Activated T-cell treated with anti-CD3 and anti-CD28 coated beads for 24 hours (primary cell): ENCODE measurements around the gene DTX4.
A peak's percentile ranks its signal among the peaks of the same experiment; 100 is the strongest.
"Not testable (repeated sequence)": the region's sequence is repeated elsewhere in the genome, so short reads cannot be mapped to it uniquely, and the experiment has no call there.

Experiments
- DNase-seq: peaks from one replicate; pipeline ENCODE4 v3.0.0-alpha.2; 2020; ENCODE audit warnings: low read depth

DTX4 gene

DNA sequence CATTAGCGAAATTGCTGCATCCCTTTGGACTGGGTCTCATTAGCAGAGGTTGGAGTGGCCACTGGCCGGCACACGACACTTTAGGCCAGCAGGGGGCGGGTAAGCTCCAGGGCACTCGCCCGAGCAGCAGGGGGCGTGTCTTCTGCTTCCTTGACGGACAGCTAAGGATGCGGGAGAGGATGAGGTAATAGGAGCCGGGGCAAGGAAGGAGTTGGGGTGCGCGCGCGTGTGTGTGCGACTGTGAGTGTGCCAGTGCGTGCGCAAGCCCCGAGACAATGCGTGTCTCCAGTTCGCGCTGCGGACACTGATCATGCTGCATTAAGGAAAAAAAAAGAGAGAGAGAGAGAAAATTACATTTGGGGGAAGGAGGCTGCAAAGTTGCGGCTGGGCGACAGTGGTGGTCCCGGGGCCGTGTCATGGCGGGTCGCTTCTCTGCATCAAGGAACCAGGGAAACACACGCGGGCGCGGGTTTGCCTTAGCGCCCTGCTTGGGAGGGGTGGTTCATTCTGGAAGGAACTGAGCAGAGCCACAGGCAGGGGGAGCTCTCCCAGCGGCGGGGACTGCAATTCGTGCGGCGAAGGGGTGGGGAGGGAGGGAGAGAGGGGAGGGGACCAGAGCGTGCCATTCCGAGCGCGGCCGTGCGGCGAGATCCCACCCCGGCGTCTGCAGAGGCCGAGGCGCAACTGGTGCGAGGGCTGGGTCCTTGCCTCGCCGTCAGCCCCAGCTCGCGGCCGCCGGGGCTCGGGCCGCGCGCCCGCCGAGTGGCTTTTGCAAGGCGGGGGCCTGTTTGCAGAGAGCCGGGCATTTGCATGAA, at the start of gene DTX4:
Gene DTX4 (plus strand): TSS at position 625 of the 815 bp plus-strand sequence. CDS start 464 bp downstream, outside the sequence.
- DNase-seq: peak; percentile 85

DNA sequence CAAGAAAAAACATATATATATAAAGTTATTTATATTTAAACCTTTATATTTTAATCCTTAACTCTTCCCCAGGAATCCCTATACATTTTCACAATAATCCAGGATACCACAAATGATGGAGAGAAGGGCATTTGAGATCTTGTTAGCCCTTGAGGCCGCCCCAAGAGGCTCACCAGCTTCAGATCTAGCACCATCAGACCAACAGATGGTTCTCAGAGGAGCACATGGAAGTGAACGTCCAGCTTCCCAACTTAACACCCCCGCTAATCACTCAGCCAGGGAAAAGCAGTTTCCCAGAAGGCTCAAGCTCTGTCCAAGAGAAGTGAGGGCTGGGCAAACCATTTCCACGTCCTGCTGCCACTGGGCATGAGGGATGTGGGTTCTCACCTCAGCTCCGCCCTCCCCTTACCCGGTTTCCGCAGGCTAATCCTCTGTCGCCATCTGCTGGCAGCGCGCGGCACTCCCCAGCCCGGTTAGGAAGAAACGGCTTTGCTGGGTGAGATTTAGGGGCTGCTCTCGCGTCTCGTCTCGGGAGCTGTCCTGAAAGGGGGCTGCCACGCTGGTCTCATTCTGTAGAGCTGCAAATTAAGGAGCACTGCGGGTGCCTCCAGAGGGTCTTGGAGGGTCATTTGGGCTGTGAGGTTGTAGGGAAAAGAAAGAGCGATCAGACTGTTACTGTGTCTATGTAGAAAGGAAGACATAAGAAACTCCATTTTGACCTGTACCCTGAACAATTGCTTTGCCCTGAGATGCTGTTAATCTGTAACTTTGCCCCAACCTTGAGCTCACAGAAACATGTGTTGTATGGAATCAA, 36.1 kb upstream of the DTX4 start:
- peak; percentile 82 for DNase-seq

DNA sequence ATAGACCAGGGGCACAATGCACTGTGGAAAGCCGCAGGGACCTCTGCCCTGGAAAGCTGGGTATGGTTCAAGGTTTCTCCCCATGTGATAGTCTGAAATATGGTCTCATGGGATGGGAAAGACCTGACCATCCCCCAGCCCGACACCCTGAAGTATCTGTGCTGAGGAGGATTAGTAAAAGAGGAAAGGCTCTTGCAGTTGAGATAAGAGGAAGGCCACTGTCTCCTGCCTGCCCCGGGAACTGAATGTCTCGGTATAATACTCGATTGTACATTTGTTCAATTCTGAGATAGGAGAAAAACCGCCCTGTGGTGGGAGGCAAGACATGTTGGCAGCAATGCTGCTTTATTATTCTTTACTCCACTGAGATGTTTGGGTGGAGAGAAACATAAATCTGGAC, 35.4 kb upstream of the DTX4 start:
- DNase-seq: not testable (repeated sequence)

DNA sequence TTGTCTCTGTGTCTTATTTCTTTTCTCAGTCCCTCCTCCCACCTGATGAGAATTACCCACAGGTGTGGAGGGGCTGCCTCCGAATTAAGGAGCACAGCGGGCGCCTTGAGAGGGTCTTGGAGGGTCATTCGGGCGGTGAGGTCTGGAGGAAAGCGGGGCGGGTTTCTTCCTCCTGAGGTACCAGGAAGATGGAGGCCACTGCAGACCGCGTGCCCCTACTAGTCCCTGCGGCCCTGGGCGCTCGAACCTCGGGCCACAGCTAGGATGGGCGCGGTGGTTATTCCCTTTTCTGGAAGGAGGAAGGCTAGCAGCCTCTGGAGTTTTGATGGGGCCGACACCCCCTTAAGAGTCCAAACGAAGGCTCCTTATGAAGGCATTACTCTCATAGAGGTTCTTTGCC, 34.7 kb upstream of the DTX4 start:
- DNase-seq: no peak

DNA sequence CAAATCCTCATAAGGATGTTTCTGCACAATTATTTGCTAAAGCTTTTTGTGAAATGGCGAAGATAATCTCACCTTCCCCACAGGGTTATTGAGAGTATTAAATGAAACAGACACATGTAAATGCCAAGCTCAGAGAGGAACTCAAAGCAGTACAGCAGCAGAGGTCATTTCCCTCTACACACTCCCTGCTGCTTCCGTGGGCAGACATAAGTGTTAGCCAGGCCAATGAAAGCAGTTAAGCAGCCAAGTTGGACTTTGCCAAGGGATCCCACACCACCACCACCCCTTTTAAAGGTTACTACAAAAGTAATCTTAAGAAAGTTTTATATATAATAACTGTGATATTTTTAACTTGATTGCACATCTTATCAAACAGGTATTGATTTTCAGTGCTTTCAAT, 33.3 kb upstream of the DTX4 start:
- no peak for DNase-seq

DNA sequence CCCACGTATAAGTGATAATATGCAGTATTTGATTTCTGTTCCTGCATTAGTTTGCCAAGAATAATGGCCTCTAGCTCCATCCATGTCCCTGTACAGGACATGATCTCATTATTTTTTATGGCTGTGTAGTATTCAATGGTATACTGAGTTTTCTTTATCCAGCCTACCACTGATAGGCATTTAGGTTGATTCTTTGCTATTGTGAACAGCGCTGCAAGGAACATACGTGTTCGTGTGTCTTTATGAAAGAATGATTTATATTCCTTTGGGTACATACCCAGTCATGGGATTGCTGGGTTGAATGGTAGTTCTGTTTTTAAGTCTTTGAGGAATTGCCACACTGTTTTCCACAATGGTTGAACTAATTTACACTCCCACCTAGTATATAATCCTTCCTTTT, 30.7 kb upstream of the DTX4 start:
- no peak for DNase-seq

DNA sequence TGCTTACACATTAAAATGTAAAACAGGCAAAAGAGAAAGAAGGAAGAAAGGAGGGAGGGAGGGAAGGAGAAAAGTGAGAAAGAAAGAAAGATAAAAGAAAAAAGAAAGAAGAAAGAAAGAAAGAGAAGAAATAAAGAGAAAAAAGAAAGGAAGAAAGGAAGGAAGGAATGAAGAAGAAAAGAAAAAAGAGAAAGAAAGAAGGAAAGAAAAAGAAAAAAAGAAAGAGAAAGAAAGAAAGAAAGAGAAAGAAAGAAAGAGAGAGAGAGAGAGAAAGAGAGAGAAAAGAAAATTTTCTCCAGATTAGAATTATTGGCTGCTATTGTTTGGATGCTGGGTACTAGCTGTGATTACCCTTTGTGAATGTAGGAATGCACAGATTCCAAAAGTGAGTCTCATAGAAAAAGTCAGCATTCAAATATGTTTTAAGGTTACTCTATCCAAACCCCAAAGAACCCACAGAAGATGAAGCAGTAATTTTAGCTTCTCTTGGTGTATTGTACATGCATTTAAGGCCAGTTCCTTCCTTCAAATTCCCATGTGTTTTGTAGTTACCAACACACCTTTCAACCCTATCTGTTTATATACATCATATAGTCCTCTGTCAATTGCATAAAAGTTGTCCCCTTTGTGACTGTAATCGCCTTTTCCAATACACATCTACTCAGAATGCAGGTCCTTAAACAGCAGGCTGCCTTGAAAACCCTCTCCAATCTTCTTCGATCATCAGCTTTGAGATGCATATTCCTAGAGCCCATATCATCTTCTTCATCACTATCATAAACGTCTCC, 30.1 kb upstream of the DTX4 start:
- no peak for DNase-seq

DNA sequence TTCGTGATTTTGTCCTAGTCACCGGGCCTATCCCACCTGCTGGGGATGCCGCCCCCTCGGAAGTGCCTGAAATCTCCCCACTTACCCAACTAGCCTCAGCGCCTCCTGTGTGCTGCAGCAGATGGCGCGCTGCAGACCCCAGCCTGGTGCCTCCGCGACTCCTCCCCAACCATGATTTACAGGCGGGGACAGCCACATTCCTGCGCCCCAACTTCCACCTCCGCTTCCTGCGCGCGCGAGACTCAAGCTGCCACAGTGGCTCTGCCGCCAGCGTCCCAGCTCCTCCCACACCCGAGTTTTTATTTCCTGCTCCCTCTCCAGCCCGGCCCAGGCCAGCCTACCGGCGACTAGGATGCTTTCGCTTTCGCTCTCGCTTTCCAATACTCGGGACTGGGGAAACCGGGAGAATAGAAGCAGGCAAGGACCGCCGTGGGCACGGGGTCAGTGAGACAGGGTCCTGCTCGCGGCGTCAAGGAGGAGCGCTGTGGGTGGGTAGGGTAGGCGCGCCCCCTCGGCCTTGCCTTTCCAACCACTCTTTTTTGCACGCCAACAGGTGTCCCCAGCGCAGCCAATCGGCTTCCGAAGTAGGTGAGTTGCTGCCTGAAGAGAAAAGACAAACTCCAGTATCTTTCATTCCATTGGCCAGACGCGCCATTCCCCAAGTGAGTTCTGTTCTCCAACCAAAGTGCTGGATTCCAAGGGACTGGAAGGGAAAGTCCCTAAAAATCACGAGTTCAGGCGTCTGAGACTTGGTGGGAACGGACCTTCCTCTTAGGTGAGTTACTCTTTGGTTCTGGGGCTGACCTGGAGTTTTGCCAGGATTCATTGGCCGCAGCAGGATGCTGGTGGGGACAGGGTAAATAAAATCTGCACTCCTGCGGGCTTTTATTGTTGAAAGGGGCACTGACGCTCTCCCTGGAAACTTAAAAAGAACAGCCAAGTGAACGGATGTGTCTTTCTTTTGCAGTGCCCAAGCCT, 29.1 kb upstream of the DTX4 start, which contains the start of gene FAM111A:
Gene FAM111A (plus strand): TSS at position 327 of the 978 bp plus-strand sequence. CDS start 6,017 bp downstream, outside the sequence.
- peak; percentile 75 for DNase-seq

DNA sequence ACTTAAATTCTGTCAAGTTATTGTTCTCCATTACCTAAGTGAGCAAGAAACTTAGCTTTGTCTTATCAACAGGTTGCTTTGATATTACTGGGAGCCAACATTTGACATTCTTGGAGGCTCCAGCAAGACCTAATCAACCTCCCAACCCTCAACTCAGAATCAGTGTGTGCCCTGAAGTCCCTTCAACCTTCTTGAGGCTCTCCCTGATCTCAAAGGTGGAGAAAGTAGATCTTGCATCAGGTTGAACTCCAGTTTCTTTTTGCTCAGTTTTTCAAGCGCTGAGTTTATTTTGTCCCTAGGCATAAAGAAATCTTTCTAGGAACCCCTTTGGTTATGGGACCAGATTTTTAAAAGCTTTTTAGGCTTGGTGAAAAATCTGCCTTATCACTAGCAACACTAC, 27.8 kb upstream of the DTX4 start:
- no peak for DNase-seq

DNA sequence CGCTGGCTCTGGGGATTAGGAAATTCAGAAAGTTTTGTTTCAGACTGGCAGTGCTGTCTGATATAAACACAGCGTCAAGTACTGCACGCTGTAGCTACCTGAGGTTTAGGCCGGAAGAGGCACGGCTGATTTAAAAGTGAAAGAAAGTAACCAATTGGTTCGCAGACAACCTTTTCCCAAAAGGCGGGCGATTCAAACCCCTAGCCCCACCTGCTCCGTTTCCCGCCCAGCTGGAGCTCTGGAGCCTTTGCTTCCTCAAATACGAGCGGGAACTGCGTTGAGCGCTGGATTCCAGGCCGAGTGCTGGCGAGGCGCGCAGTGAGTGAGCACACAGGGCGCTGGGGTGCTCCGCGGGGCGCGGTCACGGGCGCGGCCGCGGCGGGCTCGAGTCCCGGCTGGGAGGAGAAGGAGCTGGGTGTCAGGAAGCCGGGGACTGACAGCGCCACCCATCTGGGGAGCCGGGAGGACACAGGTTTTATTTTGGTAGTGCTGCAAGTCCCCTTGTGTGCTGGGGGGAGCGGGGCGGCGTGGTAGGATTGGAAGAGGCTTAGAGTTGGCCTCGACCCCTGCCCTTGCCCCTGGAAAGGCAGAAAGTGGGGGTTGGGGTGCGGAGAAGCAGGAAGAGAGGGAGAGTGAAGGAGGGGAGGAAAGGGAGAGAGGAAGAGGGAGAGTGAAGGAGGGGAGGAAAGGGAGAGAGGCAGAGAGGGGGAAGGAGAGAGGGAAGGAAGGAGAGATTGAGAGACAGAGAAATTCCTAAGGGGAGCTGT, 27.2 kb upstream of the DTX4 start:
- DNase-seq: peak; percentile 61

DNA sequence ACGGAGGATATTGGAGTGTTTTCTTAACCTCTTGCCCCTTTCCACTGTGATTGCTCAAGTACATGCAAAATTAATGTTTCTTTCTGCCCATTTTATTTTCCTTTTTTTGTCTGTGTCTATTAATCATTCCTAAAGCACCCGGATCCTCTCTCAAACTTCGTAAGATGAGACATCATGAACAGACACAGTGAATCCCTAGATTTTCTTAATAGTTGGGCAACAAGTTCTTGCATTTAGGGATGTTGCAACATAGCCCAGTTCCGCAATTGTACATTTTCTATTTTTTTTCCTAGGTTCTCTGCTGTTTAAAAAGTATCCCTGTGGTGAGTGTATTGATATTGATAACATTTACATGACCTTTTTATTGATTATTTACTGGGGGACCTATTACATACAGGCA, 26.4 kb upstream of the DTX4 start:
- no peak for DNase-seq

DNA sequence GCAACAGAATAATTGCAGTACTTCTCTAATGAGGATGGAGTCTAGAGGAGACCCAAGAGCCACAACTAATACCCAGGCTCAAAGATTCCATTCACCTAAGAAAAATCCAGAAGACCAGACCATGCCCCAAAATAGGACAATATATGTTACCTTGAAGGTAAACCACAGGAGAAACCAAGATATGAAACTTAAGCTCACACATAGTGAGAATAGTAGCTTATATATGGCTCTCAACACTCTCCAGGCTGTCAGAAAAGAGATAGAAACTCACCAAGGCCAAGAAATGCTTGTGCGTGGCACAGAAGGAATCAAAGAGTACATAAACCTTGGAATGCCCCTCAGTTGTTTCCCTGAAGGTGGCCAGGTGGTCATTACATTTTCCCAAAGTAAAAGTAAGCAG, 20.2 kb upstream of the DTX4 start:
- DNase-seq: no peak

DNA sequence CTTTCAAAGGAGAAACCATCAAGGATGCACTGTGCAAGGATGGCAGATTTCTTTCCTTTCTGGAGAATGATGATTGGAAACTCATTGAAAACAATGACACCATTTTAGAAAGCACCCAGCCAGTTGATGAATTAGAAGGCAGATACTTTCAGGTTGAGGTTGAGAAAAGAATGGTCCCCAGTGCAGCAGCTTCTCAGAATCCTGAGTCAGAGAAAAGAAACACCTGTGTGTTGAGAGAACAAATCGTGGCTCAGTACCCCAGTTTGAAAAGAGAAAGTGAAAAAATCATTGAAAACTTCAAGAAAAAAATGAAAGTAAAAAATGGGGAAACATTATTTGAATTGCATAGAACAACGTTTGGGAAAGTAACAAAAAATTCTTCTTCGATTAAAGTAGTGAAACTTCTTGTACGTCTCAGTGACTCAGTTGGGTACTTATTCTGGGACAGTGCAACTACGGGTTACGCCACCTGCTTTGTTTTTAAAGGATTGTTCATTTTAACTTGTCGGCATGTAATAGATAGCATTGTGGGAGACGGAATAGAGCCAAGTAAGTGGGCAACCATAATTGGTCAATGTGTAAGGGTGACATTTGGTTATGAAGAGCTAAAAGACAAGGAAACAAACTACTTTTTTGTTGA, 19.5 kb upstream of the DTX4 start:
- DNase-seq: no peak

DNA sequence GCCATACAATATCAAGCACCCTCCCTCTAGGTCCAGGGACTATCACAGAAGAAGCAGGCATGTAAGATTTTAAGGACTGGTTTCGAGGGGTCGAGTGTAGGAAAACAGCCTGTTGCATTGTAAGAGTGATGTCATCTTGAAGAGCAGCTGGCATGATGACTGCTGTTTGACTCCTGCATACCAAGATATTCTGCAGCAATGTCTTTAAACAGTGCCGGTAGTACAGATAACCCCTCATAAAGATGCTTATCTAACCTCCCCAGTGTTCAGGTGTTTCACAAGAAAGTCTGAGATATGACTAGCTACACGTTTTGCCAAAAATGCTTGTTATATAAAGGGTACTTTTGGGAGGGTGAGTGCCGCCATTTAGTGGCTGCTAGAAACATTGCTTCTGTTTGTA, 17.3 kb upstream of the DTX4 start:
- no peak for DNase-seq

DNA sequence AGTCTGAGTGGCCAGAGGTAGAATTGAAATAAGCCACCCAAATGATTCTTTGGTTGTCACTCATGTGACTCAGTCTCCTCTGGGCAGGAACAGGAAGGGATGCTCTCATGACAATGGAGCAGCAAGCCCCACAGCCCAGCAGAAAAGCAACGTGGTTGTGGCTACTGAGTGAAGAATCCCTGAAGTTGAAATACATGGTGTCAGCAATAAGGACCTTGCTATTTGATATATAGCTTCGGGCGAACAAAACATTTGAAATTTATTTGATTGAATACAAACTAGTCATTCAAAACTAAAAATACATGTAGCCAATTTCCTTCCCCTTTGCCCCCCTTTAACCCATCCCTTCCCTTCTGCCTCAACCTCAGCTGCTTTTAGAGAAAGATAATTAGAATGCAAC, 14.5 kb upstream of the DTX4 start:
- DNase-seq: no peak

DNA sequence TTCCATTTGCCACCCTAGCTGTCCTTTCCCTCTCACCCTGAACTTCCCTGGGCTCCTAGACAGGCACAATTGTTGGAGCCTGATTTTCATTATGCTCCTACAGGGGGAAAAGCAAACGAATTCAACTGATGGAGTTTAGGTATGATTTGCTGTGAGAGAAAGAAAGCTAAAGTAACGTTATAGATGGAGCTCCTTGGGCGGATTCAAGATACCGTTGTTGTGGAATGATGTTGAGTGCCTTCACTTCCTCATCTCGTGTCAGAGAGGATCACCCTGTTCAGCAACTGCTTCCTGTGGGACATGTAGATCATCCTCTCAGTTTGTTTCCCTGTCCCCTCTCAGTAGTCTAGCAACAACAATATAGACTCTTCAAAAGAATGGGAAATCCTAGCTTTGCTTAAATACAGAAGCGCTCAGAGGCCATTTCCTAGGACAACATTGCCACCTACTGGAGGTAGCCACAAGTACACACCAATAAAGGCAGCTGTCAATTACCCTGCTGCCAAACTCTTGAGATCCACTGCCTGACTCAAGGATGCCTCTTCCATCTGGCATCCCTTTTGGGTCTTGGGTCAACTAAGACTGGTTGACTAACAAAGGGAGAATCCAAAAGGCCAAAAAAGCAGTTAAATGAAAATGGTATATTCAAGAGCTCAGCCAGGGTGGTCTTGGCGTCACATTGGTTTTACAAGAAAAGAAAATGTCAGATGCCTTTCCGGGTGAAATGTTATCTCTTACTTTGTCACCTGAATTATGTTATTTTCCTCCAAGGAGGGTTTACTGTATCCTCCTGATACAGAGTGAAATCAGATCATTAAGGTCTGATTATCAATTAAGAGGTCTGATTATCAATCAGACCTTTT, 13.5 kb upstream of the DTX4 start:
- peak; percentile 40 for DNase-seq

DNA sequence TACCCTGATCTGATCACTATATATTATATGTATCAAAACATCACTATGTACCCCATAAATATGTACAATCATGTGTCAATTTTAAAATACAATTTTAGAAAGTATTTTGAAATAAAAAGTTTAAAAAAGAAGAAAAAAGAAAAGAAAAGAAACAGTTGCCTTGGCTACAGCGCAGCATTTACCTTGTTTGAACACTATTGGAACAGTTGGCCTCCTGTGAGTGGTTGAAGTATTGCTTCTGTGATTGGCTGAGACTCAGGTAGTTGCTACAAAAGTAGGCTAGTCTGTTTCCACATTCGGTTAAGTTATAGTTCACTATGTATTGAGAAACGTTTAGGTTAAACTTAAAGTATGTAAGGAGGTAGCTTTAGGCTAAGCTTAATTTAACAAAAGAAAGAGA, 7.9 kb upstream of the DTX4 start:
- no peak for DNase-seq

DNA sequence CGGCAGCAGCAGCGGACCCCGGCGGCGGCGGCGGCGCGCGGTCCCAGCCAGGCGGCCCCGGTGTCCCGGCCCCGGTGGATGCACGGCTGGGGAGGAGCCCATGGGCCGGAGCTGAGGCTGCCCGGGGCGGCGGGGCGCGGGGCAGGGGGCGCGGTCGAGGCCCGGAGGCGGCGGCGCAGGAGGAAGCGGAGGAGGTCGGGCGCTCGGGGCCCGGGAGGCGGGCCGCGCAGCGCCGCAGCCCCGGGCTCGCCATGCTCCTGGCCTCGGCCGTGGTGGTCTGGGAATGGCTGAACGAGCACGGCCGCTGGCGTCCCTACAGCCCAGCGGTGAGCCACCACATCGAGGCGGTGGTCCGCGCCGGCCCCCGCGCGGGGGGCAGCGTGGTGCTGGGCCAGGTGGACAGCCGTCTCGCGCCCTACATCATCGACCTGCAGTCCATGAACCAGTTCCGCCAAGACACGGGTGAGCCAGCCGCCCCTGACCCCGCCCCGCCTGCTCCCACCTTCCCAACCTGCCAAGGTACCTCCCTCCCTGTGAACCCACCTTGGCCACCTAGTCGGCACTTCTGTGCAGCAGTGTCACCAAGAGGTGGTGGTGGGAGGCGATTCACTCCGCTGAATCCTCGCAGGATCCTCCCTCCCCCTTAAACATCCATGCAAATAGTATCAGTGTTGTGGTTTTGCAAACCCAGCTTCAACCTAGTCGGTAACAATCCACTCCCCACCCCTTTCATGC, 580 bp downstream of the DTX4 start:
- DNase-seq: no peak
